HepG2 (cell line): ENCODE measurements around the gene OR11A1. TPM values are rescaled to one million over a fixed set of nuclear protein-coding genes. Genes with fewer than 3 reads are reported as not detected.

Experiments used
- ATAC-seq: fragments of 200-7000 bp; cut with Tn5 transposase; 3 replicates; pipeline ENCODE4 v1.9.1; 2020; ENCODE audit warnings: mild to moderate bottlenecking, moderate library complexity
- BruUV-seq: library from RNA; stranded (reverse); fragments of 400-500 nt; replicated peaks from 2 replicates; lab custom pipeline; 2021; lab: Mats Ljungman, UMichigan
- CTCF ChIA-PET: fragments of 300-600 bp; formaldehyde crosslinking; extraction: SDS; loops from one replicate; lab custom pipeline; 2021; ENCODE audit warnings: low total read pairs, inconsistent platforms, low intra/inter-chr PET ratio; lab: Yijun Ruan, JAX
- POLR2A ChIA-PET: fragments of 350-600 bp; sonication (Branson Sonifier 250); formaldehyde crosslinking; loops from one replicate; lab custom pipeline; 2020; ENCODE audit warnings: antibody characterized with exemption, inconsistent platforms; lab: Yijun Ruan, JAX
- DNase-seq: peaks from one replicate; pipeline ENCODE4 v3.0.0-alpha.2; 2015; ENCODE audit warnings: low spot score
- FAIRE-seq: peaks from 3 replicates; lab custom pipeline; 2011; peaks lifted over from hg19 to GRCh38; lab: Jason Lieb, UNC
- H2AFZ ChIP-seq: one replicate; pipeline ENCODE4 v1.6.1; 2011; ENCODE audit warnings: low read length, inconsistent platforms
- H3K27ac ChIP-seq: fragments of 300-600 bp; 3 replicates; pipeline ENCODE4 v1.8.0; 2011; ENCODE audit warnings: mixed run types, mild to moderate bottlenecking, mixed read lengths, low read length, inconsistent platforms; ENCODE audit not compliant: insufficient read depth; ENCODE audit errors: extremely low read length
- H3K27me3 ChIP-seq, 2 experiments: fragments of 200-600 bp in 1 of 2; 2 replicates in 1 of 2; 3 replicates in 1 of 2; pipeline versions ENCODE4 v1.6.0 to v1.8.0; 2011; ENCODE audit warnings: low read length in 2 of 2, mild to moderate bottlenecking in 2 of 2, moderate library complexity in 2 of 2, inconsistent platforms in 1 of 2; ENCODE audit not compliant: insufficient read depth in 2 of 2, control insufficient read depth in 1 of 2
- H3K36me3 ChIP-seq, 2 experiments: fragments of 200-600 bp in 1 of 2; replicated peaks in 1 of 2; 2 replicates in 1 of 2; 3 replicates in 1 of 2; pipeline versions ENCODE4 v1.5.1 to v1.8.0; 2011; ENCODE audit warnings: low read length in 2 of 2, inconsistent platforms in 1 of 2; ENCODE audit not compliant: insufficient read depth in 2 of 2, control insufficient read depth in 1 of 2
- H3K4me1 ChIP-seq: 2 replicates; pipeline ENCODE4 v1.5.1; 2012; ENCODE audit warnings: low read length, inconsistent platforms; ENCODE audit not compliant: insufficient read depth
- H3K4me2 ChIP-seq: 2 replicates; pipeline ENCODE4 v1.6.0; 2011; ENCODE audit warnings: low read depth, low read length, inconsistent platforms
- H3K4me3 ChIP-seq, 3 experiments: fragments of 200-600 bp in 1 of 3; sonication (generic), shearing (Covaris generic) in 1 of 3; replicated peaks in 1 of 3; 2 replicates each; pipeline ENCODE4 v1.5.1; 2011 to 2016; ENCODE audit warnings: low read length in 3 of 3, inconsistent platforms in 2 of 3, low read depth in 2 of 3, mild to moderate bottlenecking in 2 of 3, control low read depth in 1 of 3, mixed read lengths in 1 of 3; ENCODE audit not compliant: insufficient read depth in 1 of 3
- H3K79me2 ChIP-seq: one replicate; pipeline ENCODE4 v1.6.1; 2011; ENCODE audit warnings: low read length, inconsistent platforms; ENCODE audit not compliant: insufficient read depth
- H3K9ac ChIP-seq: 2 replicates; pipeline ENCODE4 v1.6.0; 2011; ENCODE audit warnings: mild to moderate bottlenecking, low read depth, low read length, inconsistent platforms; ENCODE audit not compliant: insufficient read depth
- H3K9me3 ChIP-seq: 2 replicates; pipeline ENCODE4 v1.5.1; 2012; ENCODE audit warnings: mild to moderate bottlenecking, low read length
- H4K20me1 ChIP-seq: 2 replicates; pipeline ENCODE4 v1.6.0; 2011; ENCODE audit warnings: inconsistent platforms, mild to moderate bottlenecking, low read length, moderate library complexity; ENCODE audit not compliant: insufficient read depth
- FOXA1 ChIP-seq, 2 experiments: fragments of 450-650 bp in 1 of 2; sonication (generic) in 1 of 2; formaldehyde crosslinking in 1 of 2; IDR thresholded peaks; 2 replicates each; pipeline versions ENCODE4 v1.4.0 to v1.6.1; 2016 to 2020; ENCODE audit warnings: missing genetic modification reagents in 1 of 2
- KLF15 ChIP-seq: sonication (generic); formaldehyde crosslinking; IDR thresholded peaks from 2 replicates; pipeline ENCODE4 v1.8.1; 2023; ENCODE audit warnings: borderline replicate concordance, mild to moderate bottlenecking, inconsistent platforms, missing genetic modification reagents, mixed read lengths
- MED8 ChIP-seq: sonication (generic); formaldehyde crosslinking; IDR thresholded peaks from 2 replicates; pipeline ENCODE4 v1.8.1; 2023; ENCODE audit warnings: mild to moderate bottlenecking, missing genetic modification reagents; ENCODE audit not compliant: insufficient replicate concordance
- NCOA2 ChIP-seq: sonication (generic); formaldehyde crosslinking; IDR thresholded peaks from 2 replicates; pipeline ENCODE4 v1.8.0; 2022; ENCODE audit warnings: inconsistent platforms
- NKX3-1 ChIP-seq: sonication (generic); formaldehyde crosslinking; IDR thresholded peaks from 2 replicates; pipeline ENCODE4 v1.5.0; 2020; ENCODE audit warnings: missing genetic modification reagents
- PCBP2 ChIP-seq: fragments of 200-400 bp; formaldehyde crosslinking; optimal IDR thresholded peaks from 2 replicates; pipeline ENCODE3; 2018; ENCODE audit warnings: low read length, low read depth; ENCODE audit not compliant: poor library complexity, severe bottlenecking
- POLR2AphosphoS2 ChIP-seq: IDR thresholded peaks from 2 replicates; pipeline ENCODE4 v1.6.1; 2011; ENCODE audit warnings: low read depth, low read length, improper control_type of control experiment
- RELA ChIP-seq: sonication (generic); formaldehyde crosslinking; IDR thresholded peaks from 2 replicates; pipeline ENCODE4 v1.4.0; 2020; ENCODE audit warnings: missing genetic modification reagents
- THAP9 ChIP-seq: sonication (generic); formaldehyde crosslinking; IDR thresholded peaks from 2 replicates; pipeline ENCODE4; 2020; ENCODE audit warnings: missing genetic modification reagents, mild to moderate bottlenecking, borderline replicate concordance
- YY1 ChIP-seq: IDR thresholded peaks from 2 replicates; pipeline ENCODE4 v1.6.1; 2011; ENCODE audit warnings: low read length, low read depth, moderate library complexity, mild to moderate bottlenecking; ENCODE audit not compliant: insufficient read depth, insufficient replicate concordance
- ZFP41 ChIP-seq: sonication (generic); formaldehyde crosslinking; IDR thresholded peaks from 2 replicates; pipeline ENCODE4 v1.4.0; 2020; ENCODE audit warnings: mild to moderate bottlenecking, missing genetic modification reagents, borderline replicate concordance
- WGBS: methylation state at CpG from one replicate; pipeline ENCODE4 v1.1.6; 2017; ENCODE audit warnings: low lambda C conversion rate; 5-methylcytosine and 5-hydroxymethylcytosine counted together
- in situ Hi-C: cut with HindIII; loops from 2 replicates; pipeline ENCODE4 v1.10.0; 2017; ENCODE audit warnings: low pct_unique_long_range_greater_than_20kb; ENCODE audit not compliant: extremely low pct_ligation_motif_present
- intact Hi-C: fragments of 100-400 bp; cut with micrococcal nuclease; formaldehyde crosslinking; loops from one replicate; pipeline ENCODE4 v1.10.0; 2022; ENCODE audit not compliant: unreplicated experiment
- polyA plus RNA-seq, 8 experiments: library from polyadenylated mRNA; depleted of rRNA in 3 of 8; stranded (reverse) in 7 of 8; unstranded in 1 of 8; fragments of >200 nt; fragmentation: Illumina TruSeq in 4 of 8; extraction: Trizol in 4 of 8; gene quantifications; 2 replicates each; pipeline versions ENCODE4 v1.2.1 to v1.2.3, GENCODE V29; 2011 to 2016; ENCODE audit warnings: low read depth in 4 of 8, missing spikeins in 1 of 8, mixed read lengths in 1 of 8; ENCODE audit not compliant: insufficient read depth in 1 of 8
- total RNA-seq, 5 experiments: library from RNA; depleted of rRNA; stranded (reverse); fragments of >200 nt; fragmentation: Illumina TruSeq; extraction: Trizol; gene quantifications; 2 replicates each; pipeline ENCODE4 v1.2.3, GENCODE V29; 2016; ENCODE audit warnings: low read depth in 1 of 5
- TF ChIP-seq, protein P1 (sequence below): sonication (generic); formaldehyde crosslinking; IDR thresholded peaks from 2 replicates; pipeline ENCODE4 v1.5.1; 2020; ENCODE audit warnings: mild to moderate bottlenecking, moderate library complexity, missing genetic modification reagents

OR11A1 gene
- total and polyA plus RNA-seq, 2 of the 13 experiments (the other 11 are each of a cell fraction or from before 2014, with no cell fraction given): not detected

GRCh38 chr6:29499704-29500103 lies 42.8 kb upstream of the OR11A1 start:
- no peak for FAIRE-seq
- CTCF ChIA-PET: no interaction called here

More at GRCh38 chr6:29499704-29500103, 42.8 kb upstream of the OR11A1 start:
- intact Hi-C loops (no loop called here), in situ Hi-C loops (no loop called here)
- Histone ChIP-seq H3K27me3 (no peaks in the 10 kb centered on the region), H3K4me1 (no peaks in the 10 kb centered on the region), H3K4me3 (no peak overlapping the region)
- no TSS peak for BruUV-seq
- TF ChIP-seq PCBP2 (no peak), FOXA1 (IDR thresholded peaks at IDR 0.05) (no peak), FOXA1 (CRISPR knock-in tag; IDR thresholded peaks at IDR 0.05) (no peak), THAP9 (CRISPR knock-in tag) (no peak), MED8 (CRISPR knock-in tag) (no peak), KLF15 (CRISPR knock-in tag) (no peak), RELA (CRISPR knock-in tag) (no peak), YY1 (no peak), NKX3-1 (CRISPR knock-in tag) (no peak), ZFP41 (no peak), POLR2AphosphoS2 (no peak), NCOA2 (CRISPR knock-in tag) (no peak)
- TF ChIP-seq, protein P1, sequence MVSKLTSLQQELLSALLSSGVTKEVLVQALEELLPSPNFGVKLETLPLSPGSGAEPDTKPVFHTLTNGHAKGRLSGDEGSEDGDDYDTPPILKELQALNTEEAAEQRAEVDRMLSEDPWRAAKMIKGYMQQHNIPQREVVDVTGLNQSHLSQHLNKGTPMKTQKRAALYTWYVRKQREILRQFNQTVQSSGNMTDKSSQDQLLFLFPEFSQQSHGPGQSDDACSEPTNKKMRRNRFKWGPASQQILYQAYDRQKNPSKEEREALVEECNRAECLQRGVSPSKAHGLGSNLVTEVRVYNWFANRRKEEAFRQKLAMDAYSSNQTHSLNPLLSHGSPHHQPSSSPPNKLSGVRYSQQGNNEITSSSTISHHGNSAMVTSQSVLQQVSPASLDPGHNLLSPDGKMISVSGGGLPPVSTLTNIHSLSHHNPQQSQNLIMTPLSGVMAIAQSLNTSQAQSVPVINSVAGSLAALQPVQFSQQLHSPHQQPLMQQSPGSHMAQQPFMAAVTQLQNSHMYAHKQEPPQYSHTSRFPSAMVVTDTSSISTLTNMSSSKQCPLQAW (CRISPR knock-in tag): no peak
- TF ChIP-seq, all 625 proteins: peak for 0
- H3K79me2 ChIP-seq: no peaks in the 10 kb centered on the region
- H3K9ac ChIP-seq: no peak overlapping the region
- ATAC-seq (no peak), DNase-seq (no peak)
- no peaks in the 10 kb centered on the region for H3K9me3 ChIP-seq
- no peak overlapping the region for H2AFZ ChIP-seq
- POLR2A ChIA-PET: no interaction called here
- no peak overlapping the region for H3K4me2 ChIP-seq
- no peaks in the 10 kb centered on the region for H3K36me3 ChIP-seq
- no peaks in the 10 kb centered on the region for H4K20me1 ChIP-seq
- WGBS: 16% methylated on average over 5 of the region's 5 CpGs
- H3K27ac ChIP-seq: no peak overlapping the region
